ENCODE data around the gene NCF4.

DNA sequence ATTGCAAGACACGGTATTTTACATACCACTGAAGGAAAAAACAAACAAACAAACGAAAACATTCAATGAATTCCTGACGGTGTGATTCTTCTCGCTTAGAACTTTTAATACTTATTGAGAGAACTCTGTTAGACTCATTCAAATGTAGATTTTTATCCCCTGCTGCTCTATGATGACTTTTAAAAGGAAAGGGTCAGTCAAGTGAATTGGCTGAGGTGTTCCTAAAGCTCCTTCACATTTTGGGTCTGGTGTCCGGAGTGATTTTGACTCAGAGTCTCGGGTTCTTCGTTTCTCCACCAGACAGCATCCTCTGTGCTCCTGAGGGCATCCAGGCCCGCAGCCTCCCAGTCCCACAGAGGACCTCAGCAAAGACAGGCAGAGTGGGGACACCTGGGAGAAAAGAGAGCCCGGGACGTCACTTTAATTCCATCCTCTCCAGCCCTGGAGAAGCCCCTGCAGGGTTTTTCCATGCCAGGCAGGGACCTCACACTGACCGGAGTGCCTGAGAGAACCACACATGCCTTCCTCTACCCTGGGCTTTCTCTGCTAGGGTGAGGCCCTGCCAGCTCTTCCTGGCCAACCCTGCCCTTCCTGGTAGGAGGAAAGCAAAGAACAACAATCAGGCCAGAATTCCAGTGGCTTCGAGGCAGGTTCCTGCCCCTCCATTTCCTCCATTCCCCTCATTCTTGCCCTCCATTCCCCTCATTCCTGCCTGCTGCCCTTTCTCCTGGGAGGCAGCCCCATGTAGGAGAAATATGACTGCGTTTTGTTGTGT lies 51.3 kb downstream of the NCF4 start:
- TF ChIP-seq RAD21 (IDR thresholded peaks at IDR 0.05; ENCODE audit: low read length) (no peak), MAFK (IDR thresholded peaks at IDR 0.05; ENCODE audit: low read depth, low read length) (no peak), CTCF (conservative IDR thresholded peaks at IDR 0.05; ENCODE audit: low read depth, low read length) (no peak), BHLHE40 (IDR thresholded peaks at IDR 0.05; ENCODE audit: low read depth, low read length) (no peak), POLR2A (IDR thresholded peaks at IDR 0.05; ENCODE audit: low read depth, low read length) (no peak), MAZ (IDR thresholded peaks at IDR 0.05; ENCODE audit: borderline replicate concordance, low read depth, low read length) (no peak), MXI1 (IDR thresholded peaks at IDR 0.05; ENCODE audit: borderline replicate concordance, low read depth, low read length) (no peak), RFX5 (IDR thresholded peaks at IDR 0.05; ENCODE audit: low read depth, low read length) (no peak)

Measured in IMR-90 (cell line).